Lung (tissue), 12 donors: Measurements from ENCODE around the gene GNG12. TPM values are rescaled to one million over a fixed set of nuclear protein-coding genes. Genes with fewer than 3 reads are reported as not detected.

Experiments
- ATAC-seq: fragments of 200-7000 bp; cut with Tn5 transposase; one replicate; pipeline ENCODE4 v1.9.1; 2020; ENCODE audit warnings: moderate number of reproducible peaks; ENCODE audit not compliant: insufficient read depth, low FRiP score
- DNase-seq, 3 donors: peaks; one replicate each; pipeline ENCODE4 v3.0.0-alpha.2; 2013 to 2017
- H3K27ac ChIP-seq, 2 donors: one replicate each; pipeline ENCODE4 v1.5.1; 2013; ENCODE audit warnings: mild to moderate bottlenecking in 2 of 2, moderate library complexity in 2 of 2, control low read depth in 1 of 2, inconsistent platforms in 1 of 2, low read depth in 1 of 2, low read length in 1 of 2
- H3K27me3 ChIP-seq, 3 donors: one replicate each; pipeline ENCODE4 v1.5.1; 2013; ENCODE audit warnings: low read length in 2 of 3; ENCODE audit not compliant: control insufficient read depth in 3 of 3, insufficient read depth in 3 of 3
- H3K36me3 ChIP-seq, 4 donors: one replicate each; pipeline ENCODE4 v1.5.1; 2013; ENCODE audit warnings: low read length in 4 of 4, mild to moderate bottlenecking in 1 of 4, moderate library complexity in 1 of 4; ENCODE audit not compliant: control insufficient read depth in 4 of 4, insufficient read depth in 4 of 4
- H3K4me1 ChIP-seq, 5 donors: one replicate each; pipeline ENCODE4 v1.5.1; 2013; ENCODE audit warnings: low read length in 5 of 5, mild to moderate bottlenecking in 2 of 5, moderate library complexity in 1 of 5; ENCODE audit not compliant: control insufficient read depth in 5 of 5, insufficient read depth in 5 of 5
- H3K4me3 ChIP-seq: one replicate; pipeline ENCODE4 v1.5.1; 2013; ENCODE audit warnings: mild to moderate bottlenecking, control low read depth, moderate library complexity
- H3K9ac ChIP-seq, 2 donors: one replicate each; pipeline ENCODE4 v1.5.1; 2013; ENCODE audit warnings: low read length in 2 of 2, control low read depth in 1 of 2; ENCODE audit not compliant: insufficient read depth in 1 of 2
- H3K9me3 ChIP-seq, 4 donors: one replicate each; pipeline ENCODE4 v1.5.1; 2013; ENCODE audit warnings: low read length in 3 of 4, mild to moderate bottlenecking in 1 of 4, moderate library complexity in 1 of 4; ENCODE audit not compliant: control insufficient read depth in 4 of 4, insufficient read depth in 3 of 4
- CTCF ChIP-seq: IDR thresholded peaks from 2 replicates; pipeline ENCODE4 v1.5.1; 2012; ENCODE audit warnings: mild to moderate bottlenecking; ENCODE audit errors: control extremely low read depth, extremely low read depth
- WGBS, 2 donors: extraction: QIAGEN DNeasy Blood & Tissue Kit; methylation state at CpG; one replicate each; pipeline ENCODE4 v1.1.7; 2013; 5-methylcytosine and 5-hydroxymethylcytosine counted together
- polyA plus RNA-seq, 2 donors: library from polyadenylated mRNA; stranded (reverse); fragments of 200-250 nt; gene quantifications; one replicate each; pipeline ENCODE4 v1.2.1, GENCODE V29; 2013
- total RNA-seq, 2 donors: library from RNA; depleted of rRNA in 1 of 2; stranded (reverse); fragments of >200 nt in 1 of 2; gene quantifications; one replicate each; pipeline ENCODE4 v1.2.1, GENCODE V29; 2014 to 2021
- donor health status: control.
- donor health status: control.
- donor health status: Bipolar disorder and iron deficiency.
- donor health status: healthy.
- donor health status: DM: yes; HTN: yes; CAD: no.

The GNG12 gene
- total and polyA plus RNA-seq, 4 donors: 14.0 to 68.4 (median 32.1) TPM

- no peak overlapping the region for H3K4me3 ChIP-seq
- no peak overlapping the region for H3K9ac ChIP-seq
- H3K36me3 ChIP-seq: no peaks in the 10 kb centered on the region
- H3K27ac ChIP-seq: no peak overlapping the region
- no peak for DNase-seq
- 96 to 97% methylated on average over 4 of the region's 4 CpGs for WGBS, 2 donors
- TF ChIP-seq CTCF: no peak
- ATAC-seq: no peak
- H3K4me1 ChIP-seq: peaks cover 0 to 32% (median 14%) of the 10 kb centered on the region in 5 donors
- H3K27me3 ChIP-seq: no peaks in the 10 kb centered on the region
- H3K9me3 ChIP-seq: no peaks in the 10 kb centered on the region
Measured at GRCh38 chr1:67721112-67721511, 112.2 kb downstream of the GNG12 start.

- peaks cover 0 to 23% (median 13%) of the 10 kb centered on the region in 5 donors for H3K4me1 ChIP-seq
- TF ChIP-seq CTCF: no peak
- no peaks in the 10 kb centered on the region for H3K27me3 ChIP-seq
- 73 to 76% methylated on average over 6 of the region's 6 CpGs for WGBS, 2 donors
- DNase-seq (no peak), ATAC-seq (no peak)
- no peaks in the 10 kb centered on the region for H3K9me3 ChIP-seq
- H3K27ac ChIP-seq: no peak overlapping the region
- H3K9ac ChIP-seq: no peak overlapping the region
- no peak overlapping the region for H3K4me3 ChIP-seq
- no peaks in the 10 kb centered on the region for H3K36me3 ChIP-seq
Measured at GRCh38 chr1:67719329-67720196, 113.7 kb downstream of the GNG12 start.

GRCh38 chr1:67717876-67718275, 115.4 kb downstream of the GNG12 start:
- H3K9ac ChIP-seq: no peak overlapping the region
- H3K4me1 ChIP-seq: peaks cover 0 to 22% (median 5%) of the 10 kb centered on the region in 5 donors
- H3K27me3 ChIP-seq: no peaks in the 10 kb centered on the region
- DNase-seq (no peak), ATAC-seq (no peak)
- no peak for TF ChIP-seq CTCF
- H3K4me3 ChIP-seq: no peak overlapping the region
- H3K36me3 ChIP-seq: no peaks in the 10 kb centered on the region
- WGBS, 2 donors: 93 to 95% methylated on average over 4 of the region's 4 CpGs
- H3K27ac ChIP-seq: no peak overlapping the region
- H3K9me3 ChIP-seq: no peaks in the 10 kb centered on the region
